Lower lobe of right lung (tissue), 2 donors: ENCODE data around the gene NMRK2. TPM values are rescaled to one million over a fixed set of nuclear protein-coding genes. Genes with fewer than 3 reads are reported as not detected.

ENCODE experiments used
- ATAC-seq, 2 donors: fragments of 200-7000 bp; cut with Tn5 transposase; one replicate each; pipeline ENCODE4 v1.9.1; 2020 to 2022; ENCODE audit warnings: mild to moderate bottlenecking in 2 of 2, moderate library complexity in 2 of 2
- DNase-seq: peaks from one replicate; pipeline ENCODE4 v3.0.0-alpha.2; 2020
- H3K27ac ChIP-seq: fragments of 200-600 bp; one replicate; pipeline ENCODE4 v1.8.0; 2022
- H3K27me3 ChIP-seq: fragments of 200-600 bp; one replicate; pipeline ENCODE4 v1.8.0; 2022; ENCODE audit warnings: low read depth
- H3K36me3 ChIP-seq: fragments of 200-600 bp; one replicate; pipeline ENCODE4 v1.8.0; 2022; ENCODE audit warnings: mild to moderate bottlenecking
- H3K4me1 ChIP-seq: fragments of 200-600 bp; one replicate; pipeline ENCODE4 v1.8.0; 2022
- H3K4me3 ChIP-seq: fragments of 200-600 bp; one replicate; pipeline ENCODE4 v1.8.0; 2022; ENCODE audit warnings: mild to moderate bottlenecking
- H3K9me3 ChIP-seq: fragments of 200-600 bp; one replicate; pipeline ENCODE4 v1.8.0; 2022
- CTCF ChIP-seq: fragments of 200-600 bp; IDR thresholded peaks from one replicate; pipeline ENCODE4 v1.8.0; 2022; ENCODE audit warnings: antibody characterized with exemption, mild to moderate bottlenecking
- intact Hi-C: fragments of 100-400 bp; cut with DNase I; formaldehyde crosslinking; loops from one replicate; pipeline ENCODE4 v1.11.0; 2022
- total RNA-seq: library from RNA; stranded (reverse); fragmentation: NEBNext Ultra II Directional; extraction: Animal tissue kit (Norgen Biotek cat#: 25700); gene quantifications from one replicate; pipeline ENCODE4 v1.2.1, GENCODE V29; 2021
- donor health status: DM: no; HTN: yes; CAD: no; lungs with severe emphysema.

NMRK2 gene
- total RNA-seq, 1 donor from 2014 or later: not detected

DNA sequence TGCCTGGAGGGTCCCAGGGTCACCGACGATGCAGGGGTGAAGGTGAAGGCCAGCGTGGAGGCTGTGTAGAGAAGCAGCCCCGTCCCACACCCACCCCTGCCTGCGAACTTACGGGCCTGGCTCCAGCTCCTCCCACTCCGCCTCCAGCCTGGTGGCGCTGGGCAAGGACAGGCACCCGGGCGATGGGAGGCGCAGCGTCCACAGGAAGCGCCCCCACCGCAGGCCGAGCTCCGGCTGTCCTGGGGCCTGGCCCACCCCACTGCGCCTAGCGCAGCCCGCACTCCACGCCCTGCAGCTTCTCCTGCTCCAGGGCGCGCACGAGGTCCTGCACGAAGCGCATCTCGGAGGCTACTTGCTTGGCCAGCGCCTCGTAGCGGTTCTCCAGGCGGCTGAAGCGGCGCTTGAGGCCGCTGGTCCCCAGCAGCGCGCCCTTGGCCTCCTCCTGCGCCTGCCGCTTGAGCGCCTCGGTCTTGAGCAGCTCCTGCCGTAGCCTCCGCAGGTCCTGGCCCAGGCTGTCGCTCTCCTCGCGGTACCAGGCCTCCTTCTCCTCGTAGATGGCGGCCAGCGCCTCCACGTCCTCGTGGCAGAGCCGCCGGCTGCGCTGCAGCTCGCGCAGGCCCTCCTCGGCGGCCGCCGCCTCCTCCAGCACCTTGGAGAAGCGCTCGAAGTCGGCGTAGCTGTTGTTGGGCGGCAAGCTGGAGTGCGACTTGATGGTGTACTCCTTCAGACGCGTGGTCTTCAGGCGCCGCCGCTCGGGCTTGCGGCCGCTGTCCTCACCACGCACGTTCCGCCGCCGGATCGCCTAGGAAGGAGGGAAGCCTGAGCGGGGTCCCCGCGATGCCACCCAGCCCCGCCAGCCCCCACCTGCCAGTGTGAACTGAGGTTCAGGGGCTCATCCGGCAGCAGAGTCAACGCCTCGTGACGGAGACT, 26.2 kb downstream of the NMRK2 start:
- H3K27ac ChIP-seq: no peak overlapping the region
- H3K27me3 ChIP-seq: no peaks in the 10 kb centered on the region
- intact Hi-C loops: no loop called here
- no peak for TF ChIP-seq CTCF
- no peaks in the 10 kb centered on the region for H3K9me3 ChIP-seq
- H3K4me1 ChIP-seq: no peaks in the 10 kb centered on the region
- DNase-seq: no peak
- ATAC-seq: peak; percentile 5 to 11
- no peak overlapping the region for H3K4me3 ChIP-seq
- peaks cover 81% of the 10 kb centered on the region for H3K36me3 ChIP-seq

- Histone ChIP-seq H3K27me3 (no peaks in the 10 kb centered on the region), H3K9me3 (no peaks in the 10 kb centered on the region), H3K27ac (no peak overlapping the region), H3K4me3 (no peak overlapping the region), H3K36me3 (peaks cover 88% of the 10 kb centered on the region), H3K4me1 (no peaks in the 10 kb centered on the region)
- ATAC-seq: no peak
- TF ChIP-seq CTCF: no peak
- no peak for DNase-seq
- intact Hi-C loops: no loop called here
Observed at GRCh38 chr19:3959766-3960131, 26.9 kb downstream of the NMRK2 start.

DNA sequence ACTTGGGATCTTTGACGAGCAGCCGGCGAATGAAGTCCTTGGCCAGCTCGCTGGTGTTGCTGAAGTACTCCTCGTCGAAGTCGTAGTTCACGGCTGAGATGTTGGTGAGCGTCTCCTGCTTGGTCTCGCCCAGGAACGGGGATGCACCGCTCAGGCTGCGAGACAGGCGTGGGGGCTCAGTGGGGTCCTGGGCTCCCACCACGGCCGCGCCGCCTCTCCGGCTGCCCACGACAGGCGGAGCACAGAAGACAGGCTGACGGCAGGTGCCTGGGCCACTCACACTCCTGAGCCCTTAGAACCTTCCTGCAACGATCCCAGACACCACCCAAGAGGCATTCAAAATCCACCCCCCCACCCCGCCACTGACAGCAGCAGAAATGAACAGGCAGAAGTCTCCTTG, 28.1 kb downstream of the NMRK2 start:
- Histone ChIP-seq H3K27ac (no peak overlapping the region), H3K4me3 (no peak overlapping the region), H3K27me3 (no peaks in the 10 kb centered on the region), H3K9me3 (no peaks in the 10 kb centered on the region), H3K36me3 (peaks cover 95% of the 10 kb centered on the region), H3K4me1 (no peaks in the 10 kb centered on the region)
- ATAC-seq: no peak
- no peak for TF ChIP-seq CTCF
- no peak for DNase-seq
- intact Hi-C loops: no loop called here

- Histone ChIP-seq H3K27ac (no peak overlapping the region), H3K9me3 (no peaks in the 10 kb centered on the region), H3K36me3 (peaks cover 98% of the 10 kb centered on the region), H3K27me3 (no peaks in the 10 kb centered on the region), H3K4me1 (peaks cover 25% of the 10 kb centered on the region), H3K4me3 (no peak overlapping the region)
- no peak for TF ChIP-seq CTCF
- intact Hi-C loops: no loop called here
- ATAC-seq (no peak), DNase-seq (no peak)
Observed at GRCh38 chr19:3963458-3964255, 30.8 kb downstream of the NMRK2 start.

- no peak for TF ChIP-seq CTCF
- DNase-seq (no peak), ATAC-seq (no peak)
- Histone ChIP-seq H3K27me3 (no peaks in the 10 kb centered on the region), H3K9me3 (no peaks in the 10 kb centered on the region), H3K36me3 (peaks cover 90% of the 10 kb centered on the region), H3K27ac (no peak overlapping the region), H3K4me3 (no peak overlapping the region), H3K4me1 (peaks cover 33% of the 10 kb centered on the region)
- intact Hi-C loops: no loop called here
Observed at GRCh38 chr19:3964256-3965194, 31.7 kb downstream of the NMRK2 start.
